ENCODE measurements around the gene KRT6A.

KRT6A gene

DNA sequence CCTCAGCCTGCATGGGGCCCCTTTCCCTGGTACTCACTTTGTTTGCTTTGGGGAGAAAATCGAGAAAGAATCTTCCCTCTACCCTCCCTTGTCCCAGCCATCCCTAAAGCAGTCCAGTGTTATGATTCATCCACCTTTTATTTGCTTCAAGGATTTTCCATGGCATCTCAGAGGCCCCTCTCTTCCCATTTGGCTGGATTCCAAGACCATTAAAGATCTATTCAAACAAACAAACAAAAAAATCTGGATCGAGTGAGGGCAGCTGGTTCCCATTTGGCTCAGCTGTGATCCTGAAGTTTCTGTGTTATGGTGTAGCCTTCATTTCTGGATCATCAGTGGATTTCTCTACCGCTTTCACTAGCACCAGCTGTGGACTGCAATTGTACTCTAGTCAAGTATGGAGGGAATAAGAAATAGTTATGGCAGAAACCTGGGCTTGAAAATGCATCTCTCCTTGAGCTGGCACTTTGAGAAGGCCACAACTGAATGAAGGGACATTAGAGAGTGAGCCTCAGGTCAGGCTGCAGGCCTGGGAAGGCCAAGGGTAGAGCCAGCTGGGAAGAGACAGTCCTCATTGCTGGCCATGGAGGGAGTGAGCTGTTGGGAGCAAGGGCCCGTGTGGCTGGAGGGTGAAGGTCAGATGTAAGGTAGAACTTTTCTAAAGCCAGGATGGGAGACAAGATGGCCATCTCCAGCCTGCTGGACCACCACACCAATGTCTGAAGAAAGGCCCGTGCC is 46.2 kb upstream of the KRT6A start:
- TF ChIP-seq POLR2AphosphoS5 (IDR thresholded peaks at IDR 0.05; ENCODE audit: low read depth, low read length) = no peak
- TF ChIP-seq FOXP2 (optimal IDR thresholded peaks at IDR 0.05; ENCODE audit: borderline replicate concordance, extremely low read depth, extremely low read length, insufficient read depth) = no peak
- TF ChIP-seq REST (IDR thresholded peaks at IDR 0.05; ENCODE audit: insufficient read depth in 1 of 2, low read depth in 2 of 2, low read length in 2 of 2) = no peak
- TF ChIP-seq SIN3A (IDR thresholded peaks at IDR 0.05; ENCODE audit: borderline replicate concordance, insufficient read depth, low read length) = no peak
- no peak for TF ChIP-seq TAF1 (IDR thresholded peaks at IDR 0.05; ENCODE audit: borderline replicate concordance, insufficient read depth, low read length)

GRCh38 chr12:52537101-52537500 is 44.0 kb upstream of the KRT6A start:
- TF ChIP-seq REST (IDR thresholded peaks at IDR 0.05; ENCODE audit: insufficient read depth in 1 of 2, low read depth in 2 of 2, low read length in 2 of 2) (no peak), TAF1 (IDR thresholded peaks at IDR 0.05; ENCODE audit: borderline replicate concordance, insufficient read depth, low read length) (no peak), FOXP2 (optimal IDR thresholded peaks at IDR 0.05; ENCODE audit: borderline replicate concordance, extremely low read depth, extremely low read length, insufficient read depth) (no peak), SIN3A (IDR thresholded peaks at IDR 0.05; ENCODE audit: borderline replicate concordance, insufficient read depth, low read length) (no peak), POLR2AphosphoS5 (IDR thresholded peaks at IDR 0.05; ENCODE audit: low read depth, low read length) (no peak)

- no peak for TF ChIP-seq REST (IDR thresholded peaks at IDR 0.05; ENCODE audit: insufficient read depth in 1 of 2, low read depth in 2 of 2, low read length in 2 of 2)
- no peak for TF ChIP-seq SIN3A (IDR thresholded peaks at IDR 0.05; ENCODE audit: borderline replicate concordance, insufficient read depth, low read length)
- no peak for TF ChIP-seq POLR2AphosphoS5 (IDR thresholded peaks at IDR 0.05; ENCODE audit: low read depth, low read length)
- no peak for TF ChIP-seq FOXP2 (optimal IDR thresholded peaks at IDR 0.05; ENCODE audit: borderline replicate concordance, extremely low read depth, extremely low read length, insufficient read depth)
- no peak for TF ChIP-seq TAF1 (IDR thresholded peaks at IDR 0.05; ENCODE audit: borderline replicate concordance, insufficient read depth, low read length)
Measured at GRCh38 chr12:52535574-52535973, 42.5 kb upstream of the KRT6A start.

DNA sequence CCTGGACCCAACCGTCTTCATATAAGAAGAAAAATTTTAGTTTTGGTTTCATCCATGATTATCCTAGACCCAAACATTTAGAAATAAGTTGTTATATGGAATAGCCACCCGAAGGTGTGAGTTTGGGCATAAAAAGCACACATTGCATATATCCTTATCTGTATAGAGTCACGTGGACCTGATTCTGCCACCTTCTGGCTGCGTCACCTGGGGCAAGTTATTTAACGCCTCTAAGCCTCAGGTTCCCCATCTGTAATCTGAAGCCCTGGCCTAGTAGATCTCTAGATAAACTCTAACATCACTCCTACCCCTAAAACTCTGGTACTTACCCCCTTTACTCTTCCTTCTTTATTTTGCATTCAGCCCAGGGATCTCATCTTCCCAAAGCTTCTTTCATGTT is 41.4 kb upstream of the KRT6A start:
- TF ChIP-seq FOXP2 (optimal IDR thresholded peaks at IDR 0.05; ENCODE audit: borderline replicate concordance, extremely low read depth, extremely low read length, insufficient read depth) = no peak
- no peak for TF ChIP-seq SIN3A (IDR thresholded peaks at IDR 0.05; ENCODE audit: borderline replicate concordance, insufficient read depth, low read length)
- no peak for TF ChIP-seq TAF1 (IDR thresholded peaks at IDR 0.05; ENCODE audit: borderline replicate concordance, insufficient read depth, low read length)
- TF ChIP-seq POLR2AphosphoS5 (IDR thresholded peaks at IDR 0.05; ENCODE audit: low read depth, low read length) = no peak
- no peak for TF ChIP-seq REST (IDR thresholded peaks at IDR 0.05; ENCODE audit: insufficient read depth in 1 of 2, low read depth in 2 of 2, low read length in 2 of 2)
